Right ventricle myocardium superior (tissue), 1 donor: Measurements from ENCODE around the gene CA10. TPM values are rescaled to one million over a fixed set of nuclear protein-coding genes. Genes with fewer than 3 reads are reported as not detected.

Experiments
- ATAC-seq: fragments of 200-7000 bp; cut with Tn5 transposase; one replicate; pipeline ENCODE4 v1.9.1; 2020; ENCODE audit warnings: mild to moderate bottlenecking; ENCODE audit not compliant: poor library complexity
- DNase-seq: peaks from one replicate; pipeline ENCODE4 v3.0.0-alpha.2; 2020
- intact Hi-C: fragments of 100-400 bp; cut with DNase I; formaldehyde crosslinking; loops from one replicate; pipeline ENCODE4 v1.11.2; 2022
- total RNA-seq: library from RNA; stranded (reverse); fragmentation: NEBNext Ultra II Directional; extraction: Animal tissue kit (Norgen Biotek cat#: 25700); gene quantifications from one replicate; pipeline ENCODE4 v1.2.1, GENCODE V29; 2021
- donor health status: DM: no; HTN: yes; CAD: no; lungs with severe emphysema.

Gene CA10
- total RNA-seq, 1 donor from 2014 or later, result not detected

- intact Hi-C loops, result no loop called here
- no peak for ATAC-seq
- no peak for DNase-seq
These were observed 79.0 kb downstream of the CA10 start for GRCh38 chr17:52079496-52079895.

- intact Hi-C loops, result no loop called here
- ATAC-seq (no peak), DNase-seq (no peak)
These were observed 86.8 kb downstream of the CA10 start for GRCh38 chr17:52071712-52072111.

GRCh38 chr17:52064791-52065211 is 93.7 kb downstream of the CA10 start:
- intact Hi-C loops, result no loop called here

GRCh38 chr17:52049496-52049895 is 109.0 kb downstream of the CA10 start:
- ATAC-seq (no peak), DNase-seq (no peak)
- intact Hi-C loops, result no loop called here

More at GRCh38 chr17:52064791-52065211, 93.7 kb downstream of the CA10 start:
- ATAC-seq (no peak), DNase-seq (no peak)

GRCh38 chr17:52049051-52049450 is 109.5 kb downstream of the CA10 start:
- intact Hi-C loops, result no loop called here
- DNase-seq, result no peak
- ATAC-seq, result no peak

- no peak for ATAC-seq
- DNase-seq, result no peak
- intact Hi-C loops, result no loop called here
These were observed 110.2 kb downstream of the CA10 start for GRCh38 chr17:52048137-52048898.

GRCh38 chr17:52047086-52047485 is 111.4 kb downstream of the CA10 start:
- no peak for ATAC-seq
- intact Hi-C loops, result no loop called here
- DNase-seq, result no peak

GRCh38 chr17:52041123-52041617 is 117.3 kb downstream of the CA10 start:
- ATAC-seq (no peak), DNase-seq (no peak)
- intact Hi-C loops, result no loop called here

- intact Hi-C loops, result no loop called here
- ATAC-seq (no peak), DNase-seq (no peak)
These were observed 122.1 kb downstream of the CA10 start for GRCh38 chr17:52036416-52036815.

- no peak for ATAC-seq
- no peak for DNase-seq
- intact Hi-C loops, result no loop called here
These were observed 123.1 kb downstream of the CA10 start for GRCh38 chr17:52035336-52035915.

- ATAC-seq (no peak), DNase-seq (no peak)
- intact Hi-C loops, result no loop called here
These were observed 126.1 kb downstream of the CA10 start for GRCh38 chr17:52032454-52032853.

GRCh38 chr17:52030052-52030451 is 128.5 kb downstream of the CA10 start:
- intact Hi-C loops, result no loop called here
- DNase-seq, result no peak
- no peak for ATAC-seq

GRCh38 chr17:52027620-52028295 is 130.8 kb downstream of the CA10 start:
- no peak for DNase-seq
- intact Hi-C loops, result no loop called here
- ATAC-seq, result no peak

- no peak for ATAC-seq
- no peak for DNase-seq
- intact Hi-C loops, result no loop called here
These were observed 131.4 kb downstream of the CA10 start for GRCh38 chr17:52027081-52027480.

GRCh38 chr17:52026075-52026474 is 132.4 kb downstream of the CA10 start:
- ATAC-seq, result no peak
- intact Hi-C loops, result no loop called here
- no peak for DNase-seq

GRCh38 chr17:52025236-52025635 is 133.3 kb downstream of the CA10 start:
- intact Hi-C loops, result no loop called here
- no peak for DNase-seq
- ATAC-seq, result no peak

GRCh38 chr17:52024300-52024870 is 134.1 kb downstream of the CA10 start:
- intact Hi-C loops, result no loop called here

GRCh38 chr17:52011064-52011463 is 147.4 kb downstream of the CA10 start:
- intact Hi-C loops, result no loop called here
- ATAC-seq (no peak), DNase-seq (no peak)

More at GRCh38 chr17:52024300-52024870, 134.1 kb downstream of the CA10 start:
- DNase-seq, result no peak
- no peak for ATAC-seq

GRCh38 chr17:51999654-52000053 is 158.9 kb downstream of the CA10 start:
- ATAC-seq (no peak), DNase-seq (no peak)
- intact Hi-C loops, result no loop called here
